HG03571 (cell line): ENCODE data around the gene VMP1.

Source experiments
- ATAC-seq: cut with Tn5 transposase; IDR thresholded peaks from one replicate; pipeline ENCODE4 v1.9.1; 2021; ENCODE audit not compliant: unreplicated experiment

VMP1 gene

GRCh38 chr17:59707971-59708430, 547 bp downstream of the VMP1 start:
- no peak for ATAC-seq

GRCh38 chr17:59711936-59712335, 4.5 kb downstream of the VMP1 start:
- no peak for ATAC-seq

GRCh38 chr17:59712862-59713261, 5.4 kb downstream of the VMP1 start:
- ATAC-seq, result no peak

DNA sequence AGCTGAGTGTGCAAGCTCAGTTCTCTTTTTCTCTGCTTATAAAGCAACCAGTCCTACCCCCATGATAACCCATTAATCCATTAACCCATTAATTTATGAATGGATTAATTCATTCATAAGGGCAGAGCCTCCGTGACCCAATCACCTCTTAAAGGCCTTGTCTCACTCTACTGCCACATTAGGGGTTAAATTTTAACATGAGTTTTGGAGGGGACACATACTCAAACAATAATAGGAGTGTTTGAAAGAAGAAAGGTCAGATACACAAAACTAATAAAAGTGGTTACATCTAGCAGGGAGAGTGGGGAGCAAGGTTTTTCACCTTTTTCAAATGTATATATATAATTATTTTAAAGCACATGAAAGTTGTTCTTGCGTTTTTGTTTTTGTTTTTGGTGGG, 6.8 kb downstream of the VMP1 start:
- ATAC-seq, result no peak

GRCh38 chr17:59716427-59716826, 9.0 kb downstream of the VMP1 start:
- no peak for ATAC-seq

DNA sequence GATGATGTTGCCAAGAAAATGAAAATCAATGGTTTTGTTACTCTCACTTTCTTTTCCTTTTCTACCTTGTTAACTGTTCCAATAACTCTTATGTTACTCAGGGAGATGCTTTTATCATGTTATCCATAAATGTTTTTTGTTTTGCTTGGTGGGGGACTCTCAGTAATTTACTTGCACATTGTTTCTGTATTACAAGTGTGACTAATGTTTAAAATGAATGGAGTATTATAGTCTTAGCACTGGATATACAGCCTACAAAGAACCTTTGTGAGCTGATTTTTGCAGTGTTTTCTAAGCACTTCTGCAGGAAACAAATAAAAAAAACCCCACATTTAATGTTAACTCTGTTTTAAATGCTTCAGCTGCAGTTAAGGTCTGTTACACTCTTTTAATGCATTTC, 12.1 kb downstream of the VMP1 start:
- ATAC-seq, result no peak

GRCh38 chr17:59722623-59723022, 15.2 kb downstream of the VMP1 start:
- no peak for ATAC-seq

DNA sequence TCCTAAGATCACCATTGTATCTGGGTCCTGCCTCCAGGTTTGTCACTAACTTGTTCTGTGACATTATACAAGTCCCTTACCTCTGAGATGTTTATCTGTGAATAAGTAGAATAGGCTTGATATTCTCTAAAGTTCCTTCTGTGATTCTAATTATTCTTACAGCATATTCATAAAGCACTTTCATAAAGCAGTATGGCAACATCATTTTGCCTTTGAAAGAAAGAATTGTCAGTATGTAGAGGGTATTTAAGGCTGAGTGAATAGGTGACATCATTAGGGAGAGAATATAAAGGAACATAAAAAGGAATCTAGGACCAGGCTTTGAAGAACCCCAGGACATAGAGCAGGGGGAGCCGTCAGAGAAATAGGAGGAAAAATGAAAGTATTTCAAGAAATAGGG, 15.6 kb downstream of the VMP1 start:
- no peak for ATAC-seq

- no peak for ATAC-seq
Measured at GRCh38 chr17:59723607-59724006, 16.2 kb downstream of the VMP1 start.

- no peak for ATAC-seq
Measured at GRCh38 chr17:59725691-59726090, 18.2 kb downstream of the VMP1 start.

DNA sequence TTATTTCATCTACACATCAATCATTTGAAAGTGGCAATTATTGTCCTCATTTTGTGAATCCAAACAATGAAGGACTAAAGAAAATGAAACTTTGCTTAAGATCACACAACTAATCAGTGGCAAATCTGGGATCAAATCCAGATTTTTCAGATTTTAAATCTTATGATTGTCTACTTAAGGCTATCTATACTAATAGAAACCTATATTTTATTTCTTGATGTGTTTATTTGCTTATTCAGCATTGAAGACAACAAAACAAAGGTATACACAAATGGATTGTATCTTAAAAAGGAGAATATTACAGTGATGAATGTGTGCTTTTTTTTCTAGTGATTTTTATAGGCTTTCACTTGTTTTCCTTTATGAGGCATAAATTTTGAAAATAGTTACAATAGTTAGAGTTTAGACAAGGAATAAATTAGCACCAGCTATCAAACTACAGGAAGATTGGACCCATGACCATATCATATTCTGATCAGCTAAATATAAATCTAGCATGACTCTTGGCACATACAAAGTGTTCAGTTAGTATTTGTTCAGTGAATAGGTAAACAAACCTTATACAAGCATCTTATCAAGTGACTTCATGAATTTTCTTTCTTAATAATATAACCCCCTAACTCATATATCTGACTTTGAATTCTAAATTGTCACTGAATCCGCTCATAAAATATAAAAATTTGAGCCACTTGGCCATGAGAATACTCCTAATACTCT, 20.5 kb downstream of the VMP1 start:
- no peak for ATAC-seq

GRCh38 chr17:59730268-59730834, 22.9 kb downstream of the VMP1 start:
- no peak for ATAC-seq

GRCh38 chr17:59733697-59734096, 26.2 kb downstream of the VMP1 start:
- ATAC-seq, result no peak

- ATAC-seq, result no peak
Measured at GRCh38 chr17:59734226-59734625, 26.8 kb downstream of the VMP1 start.

DNA sequence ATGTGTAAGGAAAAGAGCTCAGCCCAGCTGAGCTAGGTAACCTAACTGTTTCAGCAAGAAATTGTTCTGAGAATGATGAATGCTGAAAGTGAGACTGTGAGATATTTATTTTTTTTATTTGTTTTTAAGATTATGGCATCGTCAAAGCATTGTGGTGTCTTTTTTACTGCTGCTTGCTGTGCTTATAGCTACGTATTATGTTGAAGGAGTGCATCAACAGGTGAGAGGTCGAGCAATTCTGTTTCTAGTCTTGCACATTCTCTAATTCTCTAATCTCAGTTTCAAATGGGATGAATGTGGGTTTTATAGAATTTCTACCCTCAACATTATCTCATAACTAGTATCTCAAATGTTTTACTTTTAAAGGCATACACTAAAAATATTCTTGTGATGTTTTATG, 29.9 kb downstream of the VMP1 start:
- ATAC-seq, result no peak

DNA sequence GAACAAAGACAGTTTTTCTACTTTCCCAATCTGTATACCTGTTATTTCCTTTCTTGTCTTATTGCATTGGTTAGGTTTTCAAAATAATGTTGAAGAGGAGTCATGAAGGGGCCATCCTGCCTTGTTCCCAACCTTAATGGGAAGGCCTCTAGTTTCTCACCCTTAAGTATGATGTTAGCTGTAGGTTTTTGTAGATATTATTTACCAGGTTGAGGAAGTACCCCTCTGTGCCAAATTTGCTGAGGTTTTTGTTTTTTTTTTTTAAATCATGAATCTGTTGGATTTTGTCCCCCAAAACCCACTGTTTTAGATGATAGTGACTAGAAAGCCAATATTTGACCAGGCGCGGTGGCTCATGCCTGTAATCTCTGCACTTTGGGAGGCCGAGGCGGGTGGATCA, 36.4 kb downstream of the VMP1 start:
- no peak for ATAC-seq

DNA sequence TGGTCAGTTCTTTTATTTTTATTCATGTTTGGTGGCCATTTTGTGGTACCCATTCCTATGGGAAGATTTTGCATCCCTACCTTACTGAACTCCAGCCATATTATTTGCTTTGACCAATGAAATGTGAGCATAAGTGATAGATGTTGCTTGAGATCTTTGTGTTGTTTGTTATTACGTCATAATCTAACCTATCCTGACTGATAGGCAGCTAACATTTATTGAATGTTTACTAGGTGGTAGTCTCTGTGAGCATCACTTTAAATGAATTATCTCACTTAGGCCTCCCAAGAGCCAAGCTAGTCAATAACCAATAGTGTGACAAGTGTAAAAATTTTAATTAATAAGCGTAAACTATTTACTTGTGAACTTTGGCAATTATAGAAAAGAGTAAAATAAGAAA, 37.6 kb downstream of the VMP1 start:
- no peak for ATAC-seq

DNA sequence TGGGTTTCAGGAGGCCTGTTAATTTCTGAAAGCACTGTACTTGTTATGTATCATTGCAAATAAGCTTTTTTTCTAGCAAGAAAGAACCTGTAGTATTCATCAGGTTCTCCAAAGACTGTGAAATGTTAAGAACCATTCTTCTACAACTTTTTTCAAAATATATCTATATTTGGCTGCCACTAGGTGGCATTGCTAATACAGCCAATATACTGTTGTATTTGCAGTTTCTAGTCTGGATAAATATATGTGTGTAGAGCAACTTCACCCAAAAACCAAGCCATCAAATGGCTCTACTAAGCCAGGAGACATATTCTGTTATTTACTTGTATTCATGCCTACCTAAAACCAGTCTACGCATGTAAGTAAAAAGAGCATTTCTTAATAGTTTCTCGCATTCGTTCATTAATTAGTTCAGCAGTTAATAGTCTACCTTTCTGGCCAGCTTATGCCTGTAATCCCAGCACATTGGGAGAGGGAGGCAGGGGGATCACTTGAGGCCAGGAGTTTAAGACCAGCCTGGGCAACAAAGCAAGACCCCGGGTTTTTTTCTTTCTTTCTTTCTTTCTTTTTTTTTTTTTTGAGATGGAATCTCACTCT, 39.5 kb downstream of the VMP1 start:
- no peak for ATAC-seq

GRCh38 chr17:59748591-59748990, 41.1 kb downstream of the VMP1 start:
- ATAC-seq, result no peak

DNA sequence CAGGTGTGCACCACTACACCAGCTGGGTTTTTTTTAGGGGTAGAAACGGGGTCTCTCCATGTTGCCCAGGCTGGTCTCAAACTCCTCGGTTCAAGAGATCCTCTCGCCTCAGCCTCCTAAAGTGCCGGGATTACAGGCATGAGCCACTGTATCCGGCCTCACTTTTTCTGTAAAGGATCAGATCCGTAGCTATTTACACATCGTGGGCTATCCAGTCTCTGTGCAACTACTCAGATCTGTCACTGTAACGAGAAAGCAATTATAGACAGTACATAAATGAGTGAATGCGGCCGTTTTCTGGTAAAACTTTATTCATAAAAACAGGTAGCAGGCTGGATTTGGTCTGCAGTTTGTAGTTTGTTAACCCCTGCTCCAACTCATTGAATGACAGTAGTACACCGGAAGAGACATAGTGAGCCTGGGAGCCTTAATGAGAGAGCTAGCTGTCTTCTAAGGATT, 44.5 kb downstream of the VMP1 start:
- peak; percentile 51 for ATAC-seq

DNA sequence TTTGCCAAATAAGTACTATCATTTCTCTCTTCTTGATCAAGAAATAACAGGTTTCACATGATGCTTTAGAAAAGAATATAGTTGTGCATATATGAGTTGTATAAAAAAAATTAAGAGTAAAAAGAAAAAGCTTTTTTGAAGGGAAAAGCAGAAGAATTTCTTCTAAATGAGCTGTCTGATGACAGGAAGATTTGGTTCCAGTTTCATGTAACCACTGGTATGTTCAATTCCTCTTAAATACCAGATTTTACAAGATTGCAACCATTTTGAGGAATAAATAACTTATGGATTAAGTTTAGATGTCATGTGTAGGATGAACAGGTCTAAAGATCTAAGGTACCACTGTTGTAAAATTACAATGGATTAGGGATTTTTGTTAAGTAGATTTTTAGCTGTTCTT, 45.0 kb downstream of the VMP1 start:
- ATAC-seq, result no peak

- ATAC-seq, result no peak
Measured at GRCh38 chr17:59752922-59753321, 45.5 kb downstream of the VMP1 start.
